GM12878 (cell line): Measurements from ENCODE around the gene TOP2B. TPM values are rescaled to one million over a fixed set of nuclear protein-coding genes. Genes with fewer than 3 reads are reported as not detected.

ENCODE experiments used
- ATAC-seq: fragments of 200-7000 bp; cut with Tn5 transposase; 3 replicates; pipeline ENCODE4 v1.9.1; 2020; ENCODE audit warnings: mild to moderate bottlenecking, moderate library complexity
- BruUV-seq: library from RNA; stranded (reverse); fragments of 400-500 nt; replicated peaks from 2 replicates; lab custom pipeline; 2021; lab: Mats Ljungman, UMichigan
- CTCF ChIA-PET: fragments of 300-600 bp; sonication (Branson Sonifier 250); formaldehyde crosslinking; extraction: SDS; loops from one replicate; lab custom pipeline; 2021; ENCODE audit warnings: inconsistent platforms; lab: Yijun Ruan, JAX
- POLR2A ChIA-PET: fragments of 350-600 bp; formaldehyde crosslinking; extraction: SDS; loops from one replicate; lab custom pipeline; 2021; ENCODE audit warnings: inconsistent platforms; lab: Charles Lee
- RAD21 ChIA-PET: fragments of 300-600 bp; sonication (Branson Sonifier 250); formaldehyde crosslinking; loops from one replicate; lab custom pipeline; 2023; ENCODE audit warnings: antibody characterized with exemption; ENCODE audit not compliant: unreplicated experiment; lab: Charles Lee
- SMC1A ChIA-PET: fragments of 300-600 bp; sonication (Branson Sonifier 250); formaldehyde crosslinking; loops from one replicate; lab custom pipeline; 2023; ENCODE audit not compliant: unreplicated experiment, uncharacterized antibody; lab: Charles Lee
- DNase-seq: peaks from one replicate; pipeline ENCODE4 v3.0.0-alpha.2; 2011; ENCODE audit warnings: low read depth, low spot score
- FAIRE-seq: peaks from 3 replicates; lab custom pipeline; 2011; peaks lifted over from hg19 to GRCh38; lab: Jason Lieb, UNC
- H2AFZ ChIP-seq: 2 replicates; pipeline ENCODE4 v1.6.0; 2011; ENCODE audit warnings: low read depth, low read length, control low read depth; ENCODE audit not compliant: control insufficient read depth
- H3K27ac ChIP-seq: 2 replicates; pipeline ENCODE4 v1.5.1; 2011; ENCODE audit warnings: control low read depth; ENCODE audit not compliant: control insufficient read depth, insufficient read depth
- H3K27me3 ChIP-seq, 2 experiments: replicated peaks in 1 of 2; 2 replicates each; pipeline versions ENCODE4 v1.6.0 to v1.6.1; 2011; ENCODE audit warnings: low read length in 1 of 2; ENCODE audit not compliant: control insufficient read depth in 2 of 2, insufficient read depth in 2 of 2
- H3K36me3 ChIP-seq, 2 experiments: 2 replicates each; pipeline ENCODE4 v1.5.1; 2011; ENCODE audit warnings: low read length in 1 of 2; ENCODE audit not compliant: control insufficient read depth in 2 of 2, insufficient read depth in 2 of 2
- H3K4me1 ChIP-seq: 2 replicates; pipeline ENCODE4 v1.6.1; 2011; ENCODE audit warnings: mild to moderate bottlenecking, low read length, moderate library complexity, mixed read lengths; ENCODE audit not compliant: control insufficient read depth, insufficient read depth
- H3K4me2 ChIP-seq: 2 replicates; pipeline ENCODE4 v1.6.0; 2011; ENCODE audit warnings: control low read depth; ENCODE audit not compliant: control insufficient read depth, insufficient read depth
- H3K4me3 ChIP-seq: fragments of 200-600 bp; sonication (generic); 2 replicates; pipeline ENCODE4 v1.5.1; 2016
- H3K79me2 ChIP-seq: 2 replicates; pipeline ENCODE4 v1.6.0; 2011; ENCODE audit warnings: low read length; ENCODE audit not compliant: control insufficient read depth, insufficient read depth
- H3K9ac ChIP-seq: 2 replicates; pipeline ENCODE4 v1.8.0; 2011; ENCODE audit warnings: low read length, control low read depth, mixed read lengths; ENCODE audit not compliant: control insufficient read depth, insufficient read depth
- H3K9me3 ChIP-seq: replicated peaks from 3 replicates; pipeline ENCODE4 v1.5.1; 2011; ENCODE audit warnings: mild to moderate bottlenecking, low read length; ENCODE audit not compliant: control insufficient read depth, insufficient read depth
- H4K20me1 ChIP-seq: 2 replicates; pipeline ENCODE4 v1.6.0; 2011; ENCODE audit not compliant: control insufficient read depth, insufficient read depth
- BCL3 ChIP-seq: IDR thresholded peaks from 2 replicates; pipeline ENCODE4 v1.6.1; 2011; ENCODE audit warnings: borderline replicate concordance, low read depth, mild to moderate bottlenecking, moderate library complexity, low read length; ENCODE audit not compliant: insufficient read depth, poor library complexity, severe bottlenecking
- BHLHE40 ChIP-seq, 2 experiments: fragments of 450-650 bp in 1 of 2; IDR thresholded peaks; 2 replicates each; pipeline ENCODE4 v1.6.1; 2011 to 2017; ENCODE audit warnings: low read depth in 2 of 2, borderline replicate concordance in 1 of 2, improper control_type of control experiment in 1 of 2, low read length in 1 of 2, mild to moderate bottlenecking in 1 of 2
- BRCA1 ChIP-seq: IDR thresholded peaks from 2 replicates; pipeline ENCODE4 v1.6.1; 2011; ENCODE audit warnings: low read depth, low read length, improper control_type of control experiment
- CEBPB ChIP-seq, 2 experiments: fragments of 150-350 bp in 1 of 2; IDR thresholded peaks; 2 replicates each; pipeline ENCODE4 v1.6.1; 2012 to 2014; ENCODE audit warnings: low read depth in 2 of 2, low read length in 2 of 2, borderline replicate concordance in 1 of 2, inconsistent platforms in 1 of 2
- CREM ChIP-seq: IDR thresholded peaks from 2 replicates; pipeline ENCODE4 v1.6.1; 2014; ENCODE audit warnings: antibody characterized with exemption, low read depth
- EED ChIP-seq: sonication (generic); IDR thresholded peaks from 2 replicates; pipeline ENCODE4 v1.6.1; 2016; ENCODE audit warnings: antibody characterized with exemption, low read depth
- KAT2A ChIP-seq: conservative IDR thresholded peaks from 2 replicates; pipeline ENCODE4 v1.6.1; 2011; ENCODE audit warnings: low read depth, low read length; ENCODE audit not compliant: control insufficient read depth
- NFYB ChIP-seq: IDR thresholded peaks from 2 replicates; pipeline ENCODE4 v1.6.1; 2011; ENCODE audit warnings: low read depth, mild to moderate bottlenecking, low read length, improper control_type of control experiment, moderate library complexity; ENCODE audit not compliant: insufficient read depth
- PAX8 ChIP-seq: fragments of 450-650 bp; IDR thresholded peaks from 2 replicates; pipeline ENCODE4 v1.6.1; 2017; ENCODE audit warnings: mild to moderate bottlenecking, moderate library complexity
- PML ChIP-seq: IDR thresholded peaks from 2 replicates; pipeline ENCODE4 v1.6.1; 2012; ENCODE audit warnings: low read length, inconsistent platforms
- RAD21 ChIP-seq: IDR thresholded peaks from 2 replicates; pipeline ENCODE4 v1.6.1; 2011; ENCODE audit warnings: mild to moderate bottlenecking, low read depth, low read length, moderate library complexity; ENCODE audit not compliant: insufficient read depth
- RBBP5 ChIP-seq: fragments of 200-600 bp; sonication (generic); conservative IDR thresholded peaks from 2 replicates; pipeline ENCODE4 v1.6.1; 2016
- RFX5 ChIP-seq: IDR thresholded peaks from 2 replicates; pipeline ENCODE4 v1.6.1; 2011; ENCODE audit warnings: low read depth, low read length, improper control_type of control experiment
- SP1 ChIP-seq: IDR thresholded peaks from one replicate; pipeline ENCODE4 v1.6.1; 2011; ENCODE audit warnings: low read depth, low read length
- TARDBP ChIP-seq: IDR thresholded peaks from 2 replicates; pipeline ENCODE4 v1.6.1; 2016; ENCODE audit warnings: borderline replicate concordance
- WRNIP1 ChIP-seq: IDR thresholded peaks from 2 replicates; pipeline ENCODE4 v1.6.1; 2011; ENCODE audit warnings: low read depth, low read length, improper control_type of control experiment, borderline replicate concordance
- in situ Hi-C: fragments of 300-500 bp; cut with MboI; formaldehyde crosslinking; loops from 9 replicates; pipeline ENCODE4 v1.14.3; 2018; ENCODE audit warnings: mixed read lengths
- intact Hi-C: fragments of 100-400 bp; cut with micrococcal nuclease; formaldehyde crosslinking; loops from one replicate; pipeline ENCODE4 v1.14.2; 2022; ENCODE audit not compliant: unreplicated experiment
- polyA plus RNA-seq, 11 experiments: library from polyadenylated mRNA; depleted of rRNA in 4 of 11; unstranded in 6 of 11; stranded (reverse) in 5 of 11; fragments of >200 nt; fragmentation: Nextera tagmentation in 4 of 11; fragmentation: Illumina TruSeq in 1 of 11; extraction: Ambion mirVana in 4 of 11; extraction: Trizol in 1 of 11; gene quantifications; 1 replicate in 1 of 11; 2 replicates in 10 of 11; pipeline versions ENCODE4 v1.2.1 to v1.2.3, GENCODE V29; 2011 to 2016; ENCODE audit warnings: inconsistent platforms in 2 of 11, missing spikeins in 2 of 11, low read depth in 1 of 11
- total RNA-seq, 4 experiments: library from RNA; depleted of rRNA in 3 of 4; stranded (reverse); fragments of >200 nt in 3 of 4; fragmentation: Illumina TruSeq in 1 of 4; extraction: Trizol in 1 of 4; gene quantifications; 2 replicates each; pipeline versions ENCODE4 v1.2.1 to v1.2.3, GENCODE V29; 2013 to 2021
- TF ChIP-seq, protein P1 (sequence below): fragments of 450-650 bp; IDR thresholded peaks from 2 replicates; pipeline ENCODE4 v1.6.1; 2017; ENCODE audit warnings: low read depth, mild to moderate bottlenecking, moderate library complexity
- TF ChIP-seq, protein P2 (sequence below): fragments of 450-650 bp; formaldehyde crosslinking; IDR thresholded peaks from 2 replicates; pipeline ENCODE4 v1.5.0; 2022; ENCODE audit warnings: mild to moderate bottlenecking, missing genetic modification characterization

The TOP2B gene
- total and polyA plus RNA-seq, 10 of the 15 experiments (the other 5 are each of a cell fraction or from before 2014, with no cell fraction given) = 28.6 to 134 (median 83.4) TPM

DNA sequence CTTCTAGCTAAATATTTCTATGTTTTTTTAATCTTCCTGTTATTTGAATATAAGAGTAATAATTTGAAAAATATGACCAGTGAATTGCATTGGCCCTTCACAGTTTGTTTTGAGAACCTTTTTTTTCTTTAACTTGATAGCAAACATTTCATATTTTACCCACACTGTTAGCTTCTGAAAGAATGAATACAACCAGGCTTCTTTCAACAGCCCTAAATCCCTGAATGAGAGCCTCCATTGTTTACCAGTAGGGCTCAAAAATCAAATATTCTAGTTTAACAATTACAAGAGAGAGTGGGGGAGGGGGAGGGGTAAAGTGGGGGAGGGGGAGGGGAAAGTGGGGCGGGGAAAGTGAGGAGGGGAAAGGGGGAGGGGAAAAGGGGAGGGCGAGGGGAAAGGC, 14.5 kb upstream of the TOP2B start (continued):
- TF ChIP-seq, protein P1, sequence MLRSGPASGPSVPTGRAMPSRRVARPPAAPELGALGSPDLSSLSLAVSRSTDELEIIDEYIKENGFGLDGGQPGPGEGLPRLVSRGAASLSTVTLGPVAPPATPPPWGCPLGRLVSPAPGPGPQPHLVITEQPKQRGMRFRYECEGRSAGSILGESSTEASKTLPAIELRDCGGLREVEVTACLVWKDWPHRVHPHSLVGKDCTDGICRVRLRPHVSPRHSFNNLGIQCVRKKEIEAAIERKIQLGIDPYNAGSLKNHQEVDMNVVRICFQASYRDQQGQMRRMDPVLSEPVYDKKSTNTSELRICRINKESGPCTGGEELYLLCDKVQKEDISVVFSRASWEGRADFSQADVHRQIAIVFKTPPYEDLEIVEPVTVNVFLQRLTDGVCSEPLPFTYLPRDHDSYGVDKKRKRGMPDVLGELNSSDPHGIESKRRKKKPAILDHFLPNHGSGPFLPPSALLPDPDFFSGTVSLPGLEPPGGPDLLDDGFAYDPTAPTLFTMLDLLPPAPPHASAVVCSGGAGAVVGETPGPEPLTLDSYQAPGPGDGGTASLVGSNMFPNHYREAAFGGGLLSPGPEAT = no peak
- no peak for TF ChIP-seq WRNIP1
- no peak for TF ChIP-seq CEBPB (IDR thresholded peaks at IDR 0.05; ENCODE audit: borderline replicate concordance in 1 of 2, low read depth in 2 of 2, low read length in 2 of 2)
- no peak for TF ChIP-seq EED
- TF ChIP-seq, all 136 proteins: peak for 0

DNA sequence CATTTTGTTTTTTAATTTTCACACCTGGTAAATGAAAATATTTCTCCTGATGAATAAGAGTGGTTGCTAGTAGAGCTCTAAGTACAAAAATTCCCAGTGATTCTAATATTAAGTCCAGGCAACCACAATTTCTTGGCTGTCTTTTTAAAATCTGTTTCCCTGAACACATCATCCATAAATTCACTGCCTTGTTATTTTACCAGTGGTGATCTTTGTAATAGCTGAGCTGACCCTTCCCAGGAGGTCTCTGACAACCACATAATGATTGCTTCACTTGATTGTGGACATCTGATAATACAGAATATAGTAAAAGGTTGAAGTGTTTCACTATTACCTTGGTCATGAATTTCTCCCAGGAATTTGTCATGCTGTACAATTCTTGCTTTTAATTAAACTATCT, 13.9 kb upstream of the TOP2B start:
- FAIRE-seq (no peak), ATAC-seq (no peak), DNase-seq (no peak)
- Histone ChIP-seq H3K79me2 (no peaks in the 10 kb centered on the region), H2AFZ (no peak overlapping the region), H4K20me1 (no peaks in the 10 kb centered on the region), H3K4me1 (no peaks in the 10 kb centered on the region), H3K36me3 (no peaks in the 10 kb centered on the region), H3K4me3 (no peak overlapping the region), H3K9ac (no peak overlapping the region), H3K9me3 (peaks cover 1% of the 10 kb centered on the region; the same call in 2 of the 3 replicates), H3K4me2 (no peak overlapping the region), H3K27ac (no peak overlapping the region), H3K27me3 (no peaks in the 10 kb centered on the region)
- no TSS peak for BruUV-seq
- ChIA-PET CTCF (no interaction called here), RAD21 (no interaction called here), POLR2A (no interaction called here), SMC1A (interaction anchor here (0.8 kb wide), 1 partner anchor 1009 kb away, joined by 3 read pairs; no protein-coding TSS in a partner anchor)
- in situ Hi-C loops = no loop called here
- intact Hi-C loops = no loop called here
- TF ChIP-seq TARDBP = no peak
- no peak for TF ChIP-seq RFX5
- TF ChIP-seq RAD21 = no peak
- TF ChIP-seq NFYB = no peak
- TF ChIP-seq SP1 = no peak
- TF ChIP-seq CREM = no peak
- TF ChIP-seq KAT2A = no peak
- TF ChIP-seq, protein P2, sequence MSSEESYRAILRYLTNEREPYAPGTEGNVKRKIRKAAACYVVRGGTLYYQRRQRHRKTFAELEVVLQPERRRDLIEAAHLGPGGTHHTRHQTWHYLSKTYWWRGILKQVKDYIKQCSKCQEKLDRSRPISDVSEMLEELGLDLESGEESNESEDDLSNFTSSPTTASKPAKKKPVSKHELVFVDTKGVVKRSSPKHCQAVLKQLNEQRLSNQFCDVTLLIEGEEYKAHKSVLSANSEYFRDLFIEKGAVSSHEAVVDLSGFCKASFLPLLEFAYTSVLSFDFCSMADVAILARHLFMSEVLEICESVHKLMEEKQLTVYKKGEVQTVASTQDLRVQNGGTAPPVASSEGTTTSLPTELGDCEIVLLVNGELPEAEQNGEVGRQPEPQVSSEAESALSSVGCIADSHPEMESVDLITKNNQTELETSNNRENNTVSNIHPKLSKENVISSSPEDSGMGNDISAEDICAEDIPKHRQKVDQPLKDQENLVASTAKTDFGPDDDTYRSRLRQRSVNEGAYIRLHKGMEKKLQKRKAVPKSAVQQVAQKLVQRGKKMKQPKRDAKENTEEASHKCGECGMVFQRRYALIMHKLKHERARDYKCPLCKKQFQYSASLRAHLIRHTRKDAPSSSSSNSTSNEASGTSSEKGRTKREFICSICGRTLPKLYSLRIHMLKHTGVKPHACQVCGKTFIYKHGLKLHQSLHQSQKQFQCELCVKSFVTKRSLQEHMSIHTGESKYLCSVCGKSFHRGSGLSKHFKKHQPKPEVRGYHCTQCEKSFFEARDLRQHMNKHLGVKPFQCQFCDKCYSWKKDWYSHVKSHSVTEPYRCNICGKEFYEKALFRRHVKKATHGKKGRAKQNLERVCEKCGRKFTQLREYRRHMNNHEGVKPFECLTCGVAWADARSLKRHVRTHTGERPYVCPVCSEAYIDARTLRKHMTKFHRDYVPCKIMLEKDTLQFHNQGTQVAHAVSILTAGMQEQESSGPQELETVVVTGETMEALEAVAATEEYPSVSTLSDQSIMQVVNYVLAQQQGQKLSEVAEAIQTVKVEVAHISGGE (CRISPR knock-in tag) = no peak
- no peak for TF ChIP-seq BHLHE40 (IDR thresholded peaks at IDR 0.05; ENCODE audit: borderline replicate concordance in 1 of 2, low read depth in 2 of 2, low read length in 1 of 2)
- no peak for TF ChIP-seq PML
- TF ChIP-seq BCL3 = no peak
- TF ChIP-seq BRCA1 = no peak
- no peak for TF ChIP-seq PAX8
- TF ChIP-seq RBBP5 = no peak
